Fibroblast of lung (primary cell): ENCODE results near the gene SELENOO.

Source experiments
- EZH2 ChIP-seq: IDR thresholded peaks from 2 replicates; pipeline ENCODE4 v1.5.1; 2012; ENCODE audit warnings: low read length, control low read depth, mild to moderate bottlenecking; ENCODE audit errors: missing control alignments
- TF ChIP-seq, protein P1 (sequence below), 2 donors: IDR thresholded peaks in 1 of 2; conservative IDR thresholded peaks in 1 of 2; 1 replicate in 1 of 2; 2 replicates in 1 of 2; pipeline ENCODE4 v1.5.1; 2011 to 2012; ENCODE audit warnings: low read length in 2 of 2, control low read depth in 1 of 2, inconsistent platforms in 1 of 2, low read depth in 1 of 2, mild to moderate bottlenecking in 1 of 2

- TF ChIP-seq, protein P1, sequence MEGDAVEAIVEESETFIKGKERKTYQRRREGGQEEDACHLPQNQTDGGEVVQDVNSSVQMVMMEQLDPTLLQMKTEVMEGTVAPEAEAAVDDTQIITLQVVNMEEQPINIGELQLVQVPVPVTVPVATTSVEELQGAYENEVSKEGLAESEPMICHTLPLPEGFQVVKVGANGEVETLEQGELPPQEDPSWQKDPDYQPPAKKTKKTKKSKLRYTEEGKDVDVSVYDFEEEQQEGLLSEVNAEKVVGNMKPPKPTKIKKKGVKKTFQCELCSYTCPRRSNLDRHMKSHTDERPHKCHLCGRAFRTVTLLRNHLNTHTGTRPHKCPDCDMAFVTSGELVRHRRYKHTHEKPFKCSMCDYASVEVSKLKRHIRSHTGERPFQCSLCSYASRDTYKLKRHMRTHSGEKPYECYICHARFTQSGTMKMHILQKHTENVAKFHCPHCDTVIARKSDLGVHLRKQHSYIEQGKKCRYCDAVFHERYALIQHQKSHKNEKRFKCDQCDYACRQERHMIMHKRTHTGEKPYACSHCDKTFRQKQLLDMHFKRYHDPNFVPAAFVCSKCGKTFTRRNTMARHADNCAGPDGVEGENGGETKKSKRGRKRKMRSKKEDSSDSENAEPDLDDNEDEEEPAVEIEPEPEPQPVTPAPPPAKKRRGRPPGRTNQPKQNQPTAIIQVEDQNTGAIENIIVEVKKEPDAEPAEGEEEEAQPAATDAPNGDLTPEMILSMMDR (conservative IDR thresholded peaks at IDR 0.05 in 1 of 2, IDR thresholded peaks at IDR 0.05 in 1 of 2; ENCODE audit: low read depth in 1 of 2, low read length in 2 of 2), result no peak
- TF ChIP-seq EZH2, result no peak
These were observed 27.4 kb upstream of the SELENOO start for GRCh38 chr22:50173311-50173982.
